SIG-M5 (cell line): ENCODE data around the gene GDPD4.

ENCODE experiments used
- DNase-seq: peaks from one replicate; lab custom pipeline; 2025; lab: John Stamatoyannopoulos, UW

Gene GDPD4

DNA sequence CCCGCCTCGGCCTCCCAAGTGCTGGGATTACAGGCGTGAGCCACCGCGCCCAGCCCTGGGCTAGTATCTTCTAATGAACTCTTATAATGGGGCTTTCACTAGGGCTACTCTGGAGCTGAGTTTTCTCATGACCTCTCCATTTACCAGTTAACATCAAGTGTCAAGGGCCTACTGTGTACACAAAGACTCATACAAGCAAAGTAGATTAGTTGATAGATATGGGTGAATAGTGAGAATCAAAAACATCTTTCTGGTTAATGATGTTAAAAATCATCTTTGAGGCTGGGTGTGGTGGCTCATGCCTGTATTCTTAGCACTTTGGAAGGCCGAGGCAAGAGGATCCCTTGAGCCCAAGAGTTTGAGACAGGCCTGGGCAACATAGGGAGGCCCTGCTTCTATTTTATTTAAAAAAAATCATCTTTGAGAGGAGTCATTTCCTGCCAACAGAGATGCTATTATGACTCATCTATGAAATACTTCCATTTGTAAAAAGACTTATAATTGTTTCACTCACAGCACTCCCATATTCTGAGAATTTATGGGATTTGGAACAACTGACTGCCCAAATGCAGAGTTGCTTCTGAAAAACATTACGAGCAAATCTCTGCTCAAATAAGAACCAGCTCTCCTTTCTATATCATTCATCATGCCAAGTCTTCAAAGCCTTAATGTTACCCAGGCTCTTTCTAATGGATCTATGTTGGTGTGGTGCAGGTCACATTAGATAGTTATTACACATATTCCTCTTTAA, 57.0 kb downstream of the GDPD4 start:
- no peak for DNase-seq

DNA sequence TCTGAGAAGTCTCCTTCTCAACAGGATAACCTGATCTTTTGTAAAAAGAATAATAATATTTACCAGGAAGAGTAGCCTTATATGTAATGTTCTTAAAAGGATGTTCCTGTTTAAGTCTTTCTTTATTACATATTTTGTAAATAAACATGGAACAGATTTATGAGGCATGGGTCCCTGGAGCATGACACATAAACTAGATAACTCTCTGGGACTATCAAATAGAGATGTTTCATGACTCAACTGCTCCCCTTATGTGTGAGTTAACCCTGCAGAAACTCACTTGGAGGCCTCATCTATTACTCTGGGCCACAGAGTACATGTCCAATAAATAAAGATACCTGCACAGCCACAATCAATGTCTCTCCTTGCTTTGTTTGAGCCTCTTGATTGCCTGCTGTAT, 64.6 kb downstream of the GDPD4 start:
- DNase-seq, result no peak

DNA sequence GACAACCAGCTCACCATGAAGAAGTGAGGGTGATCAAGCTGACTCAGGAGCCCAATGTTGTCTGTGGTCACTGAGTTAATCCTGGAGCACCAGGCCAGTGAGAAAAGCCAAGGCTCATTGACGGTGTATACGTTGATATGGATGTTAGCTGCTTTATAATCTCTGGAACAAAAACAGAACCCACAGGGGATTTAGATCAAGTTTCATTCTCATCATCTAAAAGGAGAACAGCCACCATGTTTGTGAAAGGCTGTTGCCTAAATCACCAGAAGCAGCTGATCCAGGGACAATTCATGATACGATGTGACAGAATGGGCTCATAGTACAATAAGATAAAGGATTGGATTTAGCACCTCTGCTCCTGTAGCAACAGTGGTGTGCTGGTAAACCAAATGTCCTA, 68.5 kb downstream of the GDPD4 start:
- DNase-seq, result no peak

DNA sequence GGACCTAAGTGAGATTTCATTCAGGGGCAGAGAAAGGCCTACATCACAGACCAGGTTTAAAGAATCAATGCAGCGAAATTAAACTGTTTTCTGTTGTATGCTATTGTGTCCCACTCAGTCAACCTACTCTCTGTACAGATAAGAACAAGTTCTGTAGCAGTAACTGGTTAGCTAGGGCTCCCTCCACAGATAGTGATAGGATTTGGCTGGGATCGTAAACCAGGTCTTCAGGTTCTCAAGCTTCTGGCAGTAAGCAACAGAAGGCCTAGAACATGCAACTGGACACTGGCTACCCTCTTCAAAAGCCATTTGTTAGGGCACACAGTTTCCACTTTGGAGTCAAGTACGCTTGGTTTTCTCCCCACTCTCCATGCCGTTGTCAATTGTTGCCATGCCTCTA, 69.2 kb downstream of the GDPD4 start:
- no peak for DNase-seq

DNA sequence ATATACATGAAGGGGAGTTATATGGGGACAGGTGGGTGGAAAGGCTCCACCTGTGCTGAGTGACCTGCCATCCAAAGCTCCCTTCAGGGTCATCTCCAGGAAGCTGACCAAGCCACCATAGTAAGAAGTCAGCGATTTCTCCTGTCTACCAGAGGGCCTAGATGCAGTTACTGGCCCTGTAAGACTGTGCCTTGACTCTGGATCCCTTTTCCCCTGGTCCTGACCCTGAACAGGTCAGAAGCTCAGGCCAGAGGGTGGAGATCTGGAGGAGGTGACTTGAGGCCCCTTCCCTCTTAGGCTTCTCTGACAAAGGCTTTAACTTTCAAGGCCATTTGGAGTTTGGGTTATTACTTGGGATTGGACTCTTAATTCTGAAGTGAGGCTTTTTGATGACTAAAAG, 69.7 kb downstream of the GDPD4 start:
- no peak for DNase-seq

DNA sequence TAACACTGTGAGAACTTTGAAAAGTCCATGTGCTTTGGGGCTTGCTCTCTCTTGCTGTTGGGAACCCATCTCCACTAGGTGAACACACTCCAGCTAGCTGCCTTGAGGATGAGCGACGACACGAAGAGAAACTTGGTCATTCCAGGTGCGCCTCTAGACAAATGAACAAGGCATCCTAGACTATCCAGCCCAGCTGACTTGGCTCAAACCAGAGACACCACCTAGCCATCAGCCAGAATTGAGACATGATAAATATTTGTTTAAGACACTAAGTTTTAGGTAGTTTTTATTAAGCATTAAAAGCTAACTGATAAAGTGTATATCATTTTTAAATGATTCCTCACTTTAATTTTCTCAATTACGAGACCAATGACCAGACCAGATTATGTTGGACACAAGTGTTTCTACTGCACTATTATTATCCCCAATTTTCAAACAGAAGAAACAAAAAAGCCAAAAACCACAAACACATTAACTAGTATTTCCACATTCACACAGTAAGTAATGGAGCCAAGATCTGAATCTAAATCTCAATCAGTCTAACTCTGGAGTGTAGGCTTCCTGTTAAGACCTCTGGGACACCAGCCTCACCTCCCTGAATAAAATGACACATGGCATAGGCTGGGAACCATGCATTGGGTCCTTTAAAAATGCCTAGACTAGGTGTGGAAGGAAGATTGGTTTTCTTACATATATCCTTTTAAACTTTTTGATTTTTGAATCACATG, 70.4 kb downstream of the GDPD4 start:
- DNase-seq, result no peak

DNA sequence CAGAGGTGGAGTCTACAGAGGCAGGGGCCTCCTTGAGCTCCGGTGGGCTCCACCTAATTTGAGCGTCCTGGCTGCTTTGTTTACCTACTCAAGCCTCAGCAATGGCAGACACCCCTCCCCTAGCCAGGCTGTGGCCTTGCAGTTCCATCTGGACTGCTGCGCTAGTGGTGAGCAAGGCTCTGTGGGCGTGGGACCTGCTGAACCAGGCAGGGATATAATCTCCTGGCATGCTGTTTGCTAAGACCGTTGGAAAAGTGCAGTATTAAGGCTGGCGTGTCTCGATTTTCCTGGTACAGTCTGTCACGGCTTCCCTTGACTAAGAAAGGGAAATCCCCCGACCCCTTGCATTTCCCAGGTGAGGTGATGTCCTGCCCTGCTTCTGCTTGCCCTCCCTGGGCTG, 77.7 kb downstream of the GDPD4 start:
- no peak for DNase-seq

DNA sequence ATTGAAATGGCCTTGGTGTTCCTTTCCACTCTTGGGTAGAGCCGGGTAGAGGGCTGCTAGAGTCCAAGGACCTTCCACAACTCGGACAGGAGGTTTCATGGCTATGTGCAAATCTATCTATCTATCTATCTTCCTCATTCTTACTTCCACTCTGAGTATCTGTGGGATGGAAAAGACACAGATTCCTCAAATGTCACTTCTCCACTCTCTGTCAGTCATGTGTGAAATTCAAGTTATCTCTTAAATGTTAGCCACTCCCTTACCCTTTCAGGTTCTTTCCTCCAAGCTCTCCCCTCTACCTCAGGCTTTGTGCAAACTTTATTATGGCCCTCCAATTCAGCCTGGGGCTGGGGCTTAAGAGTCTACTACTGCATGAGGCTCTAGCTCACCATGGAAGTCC, 84.3 kb downstream of the GDPD4 start:
- DNase-seq, result no peak

DNA sequence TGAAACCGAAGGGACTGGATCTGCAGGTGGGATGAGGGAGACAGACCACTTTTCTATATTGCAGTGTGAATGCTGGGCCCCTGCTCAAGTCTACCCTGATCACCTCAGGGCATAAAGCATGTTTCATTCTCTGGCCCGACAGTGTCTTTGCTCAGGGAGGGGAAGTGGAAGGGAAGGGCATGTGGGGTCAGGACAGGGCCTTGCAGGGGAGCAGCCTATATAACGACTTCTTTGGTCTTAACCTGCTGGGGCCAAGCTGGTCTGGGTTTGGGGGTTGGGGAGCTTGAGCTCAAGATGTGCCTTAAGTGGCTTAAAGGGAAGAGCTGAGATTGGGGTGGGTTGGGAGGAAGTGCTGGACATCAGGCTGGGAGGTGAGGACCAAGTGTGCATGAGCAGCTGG, 86.4 kb downstream of the GDPD4 start:
- DNase-seq, result no peak

DNA sequence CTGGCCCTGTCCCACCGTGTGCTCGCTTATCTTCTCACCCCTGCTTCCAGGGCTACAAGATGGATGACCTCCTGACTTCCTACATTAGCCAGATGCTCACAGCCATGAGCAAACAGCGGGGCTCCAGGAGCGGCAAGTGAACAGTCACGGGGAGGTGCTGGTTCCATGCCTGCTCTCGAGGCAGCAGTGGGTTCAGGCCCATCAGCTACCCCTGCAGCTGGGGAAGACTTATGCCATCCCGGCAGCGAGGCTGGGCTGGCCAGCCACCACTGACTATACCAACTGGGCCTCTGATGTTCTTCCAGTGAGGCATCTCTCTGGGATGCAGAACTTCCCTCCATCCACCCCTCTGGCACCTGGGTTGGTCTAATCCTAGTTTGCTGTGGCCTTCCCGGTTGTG, 86.9 kb downstream of the GDPD4 start:
- no peak for DNase-seq

DNA sequence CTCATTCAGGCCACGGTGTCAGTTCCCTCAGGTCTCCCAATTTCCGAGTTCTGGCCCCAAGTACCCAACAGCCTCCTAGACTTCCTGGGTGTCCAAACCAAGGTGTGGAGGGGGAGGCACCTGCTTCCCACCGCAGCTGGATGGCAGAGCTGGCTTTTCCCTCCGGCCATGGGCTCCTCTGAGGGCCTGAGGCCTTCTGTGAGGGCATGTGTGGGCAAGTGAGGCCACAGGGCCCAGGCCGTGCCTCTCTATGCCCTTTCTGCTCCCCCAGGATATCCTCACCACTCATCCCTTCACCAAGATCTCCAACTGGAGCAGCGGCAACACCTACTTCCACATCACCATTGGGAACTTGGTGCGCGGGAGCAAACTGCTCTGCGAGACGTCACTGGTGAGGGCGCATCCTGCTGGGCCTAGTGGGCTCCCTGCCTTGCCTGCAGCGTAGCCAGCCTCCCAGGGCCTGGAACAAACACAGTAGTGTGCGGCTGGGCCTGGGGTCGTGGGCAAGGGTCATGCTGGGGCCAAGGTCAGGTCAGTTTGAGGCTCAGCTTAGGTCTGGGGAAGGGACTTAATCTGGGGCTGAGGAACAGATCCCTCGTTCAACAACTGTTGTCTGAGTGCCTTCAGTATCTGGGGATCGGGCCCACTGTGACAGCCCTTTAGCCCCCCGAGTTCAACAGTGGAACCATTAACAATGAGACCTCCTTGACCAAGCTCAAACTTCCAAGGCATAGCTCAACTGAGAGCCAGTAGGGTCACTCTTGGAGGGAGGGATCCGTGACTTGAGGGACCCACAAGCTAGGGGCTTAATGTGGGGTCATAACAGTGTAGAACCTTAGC, 87.7 kb downstream of the GDPD4 start:
- no peak for DNase-seq

DNA sequence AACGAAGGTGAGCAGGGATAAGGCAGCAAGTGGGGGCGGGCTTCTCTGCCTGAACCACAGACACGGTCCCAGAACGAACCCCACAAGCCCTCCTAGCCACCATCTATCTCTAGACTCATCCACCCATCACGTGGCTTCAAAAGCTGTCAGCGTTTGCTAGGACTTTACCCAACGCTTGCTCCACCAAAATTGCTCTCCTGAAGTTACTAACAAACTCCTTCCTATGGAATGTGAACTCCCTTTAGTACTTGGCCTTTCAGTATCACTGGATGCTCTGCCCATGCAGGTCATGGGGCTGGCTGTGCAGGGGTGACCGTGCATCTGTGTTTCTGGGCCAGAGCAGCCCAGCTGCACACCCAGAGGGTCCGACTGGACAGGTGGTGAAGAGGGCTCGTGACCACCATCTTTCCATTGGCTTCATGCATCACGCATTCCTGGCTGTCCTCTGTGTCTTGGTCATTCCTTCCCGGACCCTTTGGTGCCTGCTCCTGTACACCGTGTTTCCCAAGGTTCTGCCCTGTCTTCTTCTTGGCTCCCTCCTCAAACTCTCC, 88.4 kb downstream of the GDPD4 start:
- DNase-seq, result no peak

DNA sequence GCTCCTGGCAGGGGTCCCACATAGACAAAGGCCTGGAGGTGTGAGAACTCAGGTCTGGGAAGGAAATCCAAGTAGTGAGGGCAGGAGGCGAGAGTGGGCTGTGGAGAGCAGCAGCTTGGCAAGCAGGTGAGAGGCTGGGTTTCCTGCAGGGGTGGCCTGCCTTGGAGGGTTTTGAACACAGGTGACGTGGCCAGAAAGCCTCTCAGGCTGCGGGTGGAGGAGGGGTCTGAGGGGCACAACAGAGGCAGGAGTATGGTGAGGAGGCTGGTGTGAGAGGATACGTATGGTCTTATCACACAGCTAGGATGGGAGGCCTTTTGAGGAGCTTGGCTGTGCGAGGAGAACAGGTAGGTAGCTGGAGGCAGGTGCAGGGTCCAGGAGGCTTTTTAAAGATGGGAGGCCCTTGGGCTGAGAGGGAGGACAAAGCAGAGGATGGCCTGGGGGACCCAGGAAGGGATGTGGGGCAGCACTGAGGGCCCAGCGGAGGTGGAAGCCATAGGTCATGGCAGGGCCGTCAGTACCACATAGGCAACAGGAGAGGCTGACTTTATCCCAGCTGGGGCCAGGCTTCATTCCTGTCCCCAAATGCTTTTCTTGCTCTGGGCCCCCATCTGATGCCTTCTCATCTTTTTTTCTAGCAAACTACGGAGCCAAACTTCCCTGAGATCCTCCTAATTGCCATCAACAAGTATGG, 89.0 kb downstream of the GDPD4 start:
- no peak for DNase-seq

DNA sequence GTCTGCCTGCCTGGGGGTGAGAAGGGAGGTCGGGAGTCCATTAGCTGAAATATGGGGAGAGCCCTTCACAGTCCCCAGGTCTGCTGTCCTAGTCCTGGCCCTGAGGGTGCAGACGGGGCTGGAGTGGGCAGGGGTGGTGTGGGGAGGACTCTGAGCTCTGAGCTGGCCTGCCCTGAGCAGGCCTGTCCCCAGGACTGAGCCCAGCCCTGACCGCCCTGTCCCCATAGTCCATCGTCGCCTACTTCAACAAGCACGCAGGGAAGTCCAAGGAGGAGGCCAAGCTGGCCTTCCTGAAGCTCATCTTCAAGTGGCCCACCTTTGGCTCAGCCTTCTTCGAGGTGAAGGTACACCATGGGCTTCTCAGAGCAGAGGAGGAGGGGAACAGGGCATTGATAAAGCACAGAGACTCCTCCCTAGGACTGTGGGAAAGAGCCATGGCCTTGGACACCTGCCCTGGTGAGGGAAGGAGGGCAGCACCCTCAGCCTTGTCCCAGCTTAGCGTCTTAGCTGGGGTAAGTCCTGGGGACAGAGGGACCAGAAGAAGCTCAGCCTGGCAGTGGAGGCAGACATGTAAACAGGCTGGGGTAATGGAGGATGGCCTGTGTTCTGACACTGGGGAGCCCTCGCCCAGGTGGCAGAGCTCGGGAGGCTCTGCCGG, 89.8 kb downstream of the GDPD4 start:
- DNase-seq, result no peak

DNA sequence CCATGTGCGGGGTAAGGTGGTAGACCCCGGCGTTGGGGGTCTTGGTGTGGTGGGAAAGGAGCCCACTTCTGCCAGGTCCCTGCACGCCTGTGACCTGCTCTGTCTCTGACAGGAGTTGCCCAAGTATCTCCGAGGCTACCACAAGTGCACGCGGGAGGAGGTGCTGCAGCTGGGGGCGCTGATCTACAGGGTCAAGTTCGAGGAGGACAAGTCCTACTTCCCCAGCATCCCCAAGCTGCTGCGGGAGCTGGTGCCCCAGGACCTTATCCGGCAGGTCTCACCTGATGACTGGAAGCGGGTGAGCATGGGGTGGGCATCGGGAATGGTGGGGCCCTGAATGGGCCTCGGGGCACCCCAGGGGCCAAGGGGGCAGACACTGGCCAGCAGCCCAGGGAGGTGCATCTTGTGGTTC, 90.4 kb downstream of the GDPD4 start:
- DNase-seq, result no peak

DNA sequence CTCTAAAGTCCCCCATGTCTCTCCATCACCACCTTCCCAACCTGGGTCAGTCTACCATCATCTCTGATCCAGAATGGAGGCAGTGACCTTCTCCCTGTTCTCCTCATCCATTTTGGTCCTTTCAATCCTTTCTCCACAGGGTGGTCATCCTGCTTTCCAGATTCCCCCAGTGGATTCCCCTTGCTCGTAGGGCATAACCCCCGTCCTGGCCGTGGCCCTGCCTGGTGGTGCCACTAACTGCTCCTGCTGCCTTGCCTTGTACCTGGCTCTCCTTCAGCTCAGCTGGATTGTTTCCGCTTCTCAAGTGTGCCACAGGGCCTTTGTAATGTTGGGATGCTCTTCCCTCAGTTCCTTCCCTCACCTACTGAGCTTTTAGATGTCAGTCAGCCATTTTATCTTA, 91.8 kb downstream of the GDPD4 start:
- no peak for DNase-seq

DNA sequence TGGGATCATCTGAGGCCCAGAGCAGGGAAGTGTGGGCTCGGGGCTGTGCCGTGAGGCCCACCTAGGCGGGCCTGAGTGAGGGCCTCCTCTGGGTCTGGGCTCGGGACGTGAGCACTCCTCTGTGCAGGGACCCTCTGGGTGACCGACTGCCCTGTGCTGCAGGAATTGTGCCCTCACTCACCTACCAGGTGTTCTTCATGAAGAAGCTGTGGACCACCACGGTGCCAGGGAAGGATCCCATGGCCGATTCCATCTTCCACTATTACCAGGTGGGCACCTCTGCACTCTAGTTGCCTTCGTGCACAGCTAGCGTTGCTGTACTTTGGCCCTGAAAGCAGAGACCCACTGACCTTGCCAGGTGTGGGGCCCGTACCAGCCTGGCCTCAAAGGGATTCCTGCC, 93.0 kb downstream of the GDPD4 start:
- DNase-seq, result no peak

DNA sequence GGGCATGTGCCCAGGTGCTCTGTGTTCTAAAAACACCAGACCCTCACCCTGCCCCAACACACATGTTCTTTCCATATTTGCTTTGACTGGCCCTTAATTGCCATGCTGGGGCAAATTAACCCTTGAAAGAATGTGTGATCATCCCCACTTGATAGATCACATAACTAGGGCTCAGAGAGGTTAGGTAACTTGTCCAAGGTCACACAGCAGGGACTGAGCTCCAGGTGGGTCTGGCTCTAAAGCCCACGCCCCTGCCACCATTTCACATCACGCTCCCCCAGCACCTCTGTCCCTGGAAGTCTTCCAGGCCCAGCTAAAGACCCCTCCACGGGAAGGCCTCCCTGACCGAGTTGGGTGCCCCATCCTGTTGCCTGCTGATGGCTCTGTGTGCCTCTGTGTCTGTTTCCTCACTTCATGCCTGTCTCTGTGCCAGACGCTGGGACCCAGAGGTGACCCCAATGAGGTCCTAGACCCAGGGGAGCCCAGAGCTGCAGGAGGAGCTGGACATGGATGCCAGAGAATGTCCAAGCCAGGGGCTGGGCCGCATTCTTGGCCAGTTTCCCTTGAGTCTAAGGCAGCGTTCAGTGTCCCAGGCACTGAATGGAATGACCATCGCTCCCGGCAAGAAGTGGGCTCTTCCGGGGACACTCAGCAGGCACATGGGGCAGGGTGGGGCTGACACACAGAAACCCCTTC, 93.7 kb downstream of the GDPD4 start:
- DNase-seq, result no peak

DNA sequence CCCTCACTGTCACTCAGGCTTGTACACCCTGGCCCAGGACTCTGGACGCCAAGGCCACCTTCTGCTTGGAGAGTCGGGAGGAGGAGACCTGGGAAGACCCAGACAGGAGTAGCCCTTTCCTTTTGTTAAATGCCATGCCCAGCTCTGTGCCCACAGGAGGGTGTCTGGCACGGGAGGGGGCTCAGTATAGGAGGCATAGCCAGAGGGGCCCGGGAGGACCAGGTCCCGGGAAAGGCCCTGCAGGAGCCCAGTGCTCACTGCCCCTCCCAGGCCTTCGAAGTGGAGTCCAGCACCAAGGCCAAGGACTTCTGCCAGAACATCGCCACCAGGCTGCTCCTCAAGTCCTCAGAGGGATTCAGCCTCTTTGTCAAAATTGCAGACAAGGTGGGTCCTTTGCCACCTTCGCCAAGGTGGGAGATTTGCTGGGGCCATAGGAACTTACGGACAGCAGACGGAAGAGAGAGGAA, 94.4 kb downstream of the GDPD4 start:
- DNase-seq, result no peak

DNA sequence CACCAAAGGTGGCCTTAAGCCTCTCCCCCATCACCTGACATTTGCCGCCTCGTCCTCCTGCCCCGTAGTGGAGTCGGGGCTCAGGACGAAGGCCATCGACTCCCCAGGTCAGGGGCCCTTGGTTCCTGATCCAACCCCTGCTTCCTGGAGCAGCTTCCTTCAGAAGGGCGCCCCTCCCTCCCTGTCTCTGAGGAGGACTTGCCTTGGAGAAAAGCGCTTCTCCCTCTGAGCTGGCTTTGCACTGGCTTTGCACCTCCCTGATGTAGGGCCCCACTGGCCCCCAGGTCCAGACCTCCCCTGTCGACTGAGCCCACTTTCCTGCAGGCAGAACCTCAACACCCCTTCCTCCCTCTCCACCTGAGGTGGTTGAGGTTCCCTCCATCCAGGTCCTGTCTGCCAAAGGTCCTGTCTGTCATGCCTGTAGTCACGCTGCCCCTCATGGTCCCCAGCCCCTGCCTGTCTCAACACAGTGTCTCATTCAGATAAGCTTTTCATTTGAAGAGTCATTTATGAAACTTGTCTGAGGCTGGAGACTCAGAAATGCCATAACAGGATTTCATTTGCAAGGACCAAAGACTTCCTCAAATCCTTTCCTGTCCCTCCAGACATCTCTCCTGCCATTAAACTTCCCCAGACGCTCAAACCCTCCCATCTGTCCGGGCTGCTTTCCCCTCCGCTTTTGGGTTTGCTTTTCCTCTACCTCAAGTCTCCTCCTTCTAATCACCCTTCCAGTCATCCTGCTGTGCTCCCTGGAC, 95.0 kb downstream of the GDPD4 start:
- no peak for DNase-seq
